Stimulated activated CD4-positive, alpha-beta T cell treated with anti-CD3 and anti-CD28 coated beads, Interleukin-2, amount 100 ng/mL, for 24 hours (primary cell): Measurements from ENCODE around the gene TCERG1.
"Not testable (repeated sequence)": the region's sequence is repeated elsewhere in the genome, so short reads cannot be mapped to it uniquely, and the experiment has no call there.

Source experiments
- DNase-seq, 2 donors: peaks; one replicate each; pipeline ENCODE4 v3.0.0-alpha.2; 2020

The TCERG1 gene

GRCh38 chr5:146523698-146524097 lies 76.6 kb downstream of the TCERG1 start:
- no peak for DNase-seq

DNA sequence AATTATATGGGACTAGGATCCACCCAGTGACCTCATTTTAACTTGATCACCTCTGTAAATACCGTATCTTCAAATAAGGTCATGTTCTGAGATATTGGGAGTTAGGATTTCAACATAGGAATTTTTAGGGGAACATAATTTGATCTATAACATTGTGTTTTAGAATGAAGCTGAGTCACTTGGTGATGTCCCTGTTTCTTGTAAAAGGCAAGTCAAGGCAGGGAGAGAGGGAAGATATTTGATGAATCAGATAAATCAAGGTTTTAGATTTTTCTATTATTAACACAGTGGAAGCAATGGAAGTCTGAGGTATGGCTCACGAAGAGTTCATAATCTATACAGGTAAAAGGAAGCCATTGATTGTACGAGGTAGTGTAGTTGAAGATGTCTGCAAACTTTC lies 80.7 kb downstream of the TCERG1 start:
- DNase-seq: no peak

DNA sequence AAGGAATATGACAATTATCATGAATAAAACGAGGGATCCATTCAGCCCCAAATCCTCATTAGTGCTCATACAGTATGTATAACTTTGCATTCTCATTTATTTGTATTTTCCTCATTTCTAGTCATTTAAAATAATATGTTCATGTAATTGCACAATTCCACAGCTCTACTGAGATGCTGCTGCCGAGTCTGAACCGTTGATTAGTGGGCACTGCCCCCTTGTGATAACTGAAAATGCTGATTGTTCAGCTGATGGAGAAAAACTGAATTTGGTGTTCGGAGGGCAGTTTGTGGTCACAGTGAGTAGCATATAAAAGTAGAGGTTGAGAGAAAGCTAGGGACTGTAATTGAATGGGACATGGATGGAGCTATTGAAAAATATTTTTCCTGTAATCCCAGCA lies 81.1 kb downstream of the TCERG1 start:
- DNase-seq: no peak

GRCh38 chr5:146529984-146530383 lies 82.9 kb downstream of the TCERG1 start:
- DNase-seq: no peak

DNA sequence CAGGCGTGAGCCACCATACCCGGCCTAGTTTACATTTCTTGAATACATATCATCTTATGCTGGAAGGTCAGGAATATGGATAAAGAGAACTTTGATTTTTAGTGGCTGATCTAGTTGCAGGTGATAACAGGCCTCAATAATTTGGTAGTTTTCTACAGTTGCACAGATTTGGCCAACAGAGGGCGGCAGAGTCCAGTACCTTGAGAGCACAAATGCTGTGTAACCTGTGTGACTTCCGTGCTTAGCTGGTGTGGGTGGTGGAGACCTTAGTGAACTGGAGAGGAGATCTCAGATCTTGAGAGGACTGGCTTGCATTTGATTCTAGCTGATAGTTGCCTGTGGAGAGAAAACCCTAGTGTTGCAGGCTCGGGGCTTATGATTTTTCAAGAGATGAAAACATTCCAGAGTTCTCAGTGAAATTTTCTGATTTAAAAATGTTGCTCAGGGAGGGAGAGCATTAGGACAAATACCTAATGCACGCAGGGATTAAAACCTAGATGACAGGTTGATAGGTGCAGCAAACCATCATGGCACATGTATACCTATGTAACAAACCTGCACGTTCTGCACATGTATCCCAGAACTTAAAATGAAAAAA lies 86.2 kb downstream of the TCERG1 start:
- peak; percentile 77 to 83 for DNase-seq

GRCh38 chr5:146533882-146534281 lies 86.7 kb downstream of the TCERG1 start:
- DNase-seq: no peak

DNA sequence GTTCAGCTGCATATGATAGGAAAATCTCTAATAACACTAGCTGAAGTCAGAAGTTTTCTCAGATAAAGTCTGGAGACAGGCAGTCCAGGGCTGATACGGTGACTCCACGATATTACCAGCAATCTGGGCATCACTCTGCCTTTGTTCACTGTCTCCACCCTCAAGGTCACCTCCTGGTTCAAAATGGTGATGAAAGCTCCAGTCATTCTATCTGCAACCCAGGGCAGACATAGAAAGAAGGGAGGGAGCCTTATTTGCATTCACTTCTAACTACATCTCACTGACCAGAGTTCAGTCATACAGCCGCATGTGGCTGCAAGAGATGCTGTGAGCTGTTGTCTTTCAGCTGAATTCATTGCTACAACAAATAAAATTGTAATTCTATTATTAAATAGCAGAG lies 91.3 kb downstream of the TCERG1 start:
- no peak for DNase-seq

DNA sequence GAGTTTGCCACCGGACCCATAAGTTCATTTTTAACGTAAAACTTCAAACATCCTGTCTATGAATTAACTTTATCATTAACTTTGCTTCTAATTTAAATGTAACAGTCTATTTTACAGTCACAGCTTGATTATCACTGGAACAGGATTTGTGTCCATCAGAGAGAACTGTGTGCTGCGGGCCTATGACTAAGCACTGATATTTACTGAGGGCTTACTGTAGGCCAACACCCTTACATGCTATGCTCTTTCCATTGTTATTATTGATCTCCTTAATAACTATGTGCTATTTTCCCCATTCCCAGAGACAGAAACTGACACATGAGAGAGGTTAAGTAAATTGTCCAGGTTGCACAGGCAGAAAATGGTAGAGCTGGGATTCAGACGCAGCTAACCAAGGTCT lies 92.8 kb downstream of the TCERG1 start:
- no peak for DNase-seq

- no peak for DNase-seq
These were observed 93.3 kb downstream of the TCERG1 start for GRCh38 chr5:146540414-146540813.

DNA sequence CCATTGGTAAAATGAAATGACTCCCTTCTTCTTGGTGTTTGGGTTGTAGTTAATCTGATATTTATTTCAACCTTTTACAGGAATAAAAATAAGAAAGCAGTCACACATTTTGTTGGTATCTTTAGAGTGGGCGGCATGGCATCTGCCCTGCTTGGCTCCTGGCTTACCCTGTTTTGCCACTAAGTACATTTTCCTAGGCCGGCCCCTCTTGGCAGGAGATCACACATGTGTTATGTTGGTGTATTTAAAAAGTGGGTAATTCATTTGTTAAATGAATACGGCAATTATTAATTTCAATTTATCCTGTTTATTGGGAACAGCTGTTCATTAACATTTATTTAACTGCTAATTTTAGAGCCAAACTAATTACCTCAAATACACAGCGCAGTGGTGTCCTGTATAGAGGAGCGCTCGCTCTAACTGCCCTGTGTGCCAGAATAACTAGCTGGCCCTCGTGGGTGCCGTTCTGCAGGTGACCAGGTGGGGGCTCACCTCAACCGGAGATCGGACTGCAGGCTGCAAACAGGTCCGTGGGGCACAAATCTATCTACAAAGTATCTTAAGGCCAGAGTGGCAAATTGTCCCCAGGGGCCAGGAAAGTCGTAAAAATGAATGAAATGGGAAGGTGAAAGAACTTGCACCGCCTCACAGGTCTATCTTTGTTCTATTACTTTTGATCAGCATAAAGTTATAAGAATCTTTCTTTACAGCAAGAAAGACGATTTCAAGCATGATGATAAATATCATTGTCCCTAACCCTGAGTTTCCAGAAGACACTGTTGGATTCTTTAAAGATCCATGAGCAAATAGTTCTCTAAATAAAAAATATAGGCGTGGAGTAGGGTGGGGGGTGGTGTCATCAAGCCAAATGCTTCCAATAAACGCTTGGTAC lies 95.1 kb downstream of the TCERG1 start:
- peak; percentile 76 to 77 for DNase-seq

DNA sequence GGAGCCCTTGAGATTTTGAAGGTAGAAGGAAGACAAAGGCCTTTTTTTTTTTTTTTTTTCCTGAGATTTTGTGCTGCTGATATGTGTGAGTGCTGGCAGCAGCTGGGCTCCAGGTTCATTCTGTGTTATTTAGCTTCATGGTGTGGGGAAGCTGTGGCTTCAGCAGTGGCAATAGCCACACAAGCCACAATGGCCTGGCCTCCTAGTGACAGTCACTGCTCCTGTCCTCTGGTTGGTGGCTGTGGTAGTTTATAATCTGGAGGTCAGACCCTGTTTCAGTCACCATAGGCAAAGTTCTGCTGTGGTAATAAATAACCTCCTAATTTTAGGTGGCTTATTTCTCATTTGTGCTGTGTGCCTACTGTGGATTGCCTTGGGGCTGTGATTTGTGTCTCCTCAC lies 97.1 kb downstream of the TCERG1 start:
- DNase-seq: no peak

DNA sequence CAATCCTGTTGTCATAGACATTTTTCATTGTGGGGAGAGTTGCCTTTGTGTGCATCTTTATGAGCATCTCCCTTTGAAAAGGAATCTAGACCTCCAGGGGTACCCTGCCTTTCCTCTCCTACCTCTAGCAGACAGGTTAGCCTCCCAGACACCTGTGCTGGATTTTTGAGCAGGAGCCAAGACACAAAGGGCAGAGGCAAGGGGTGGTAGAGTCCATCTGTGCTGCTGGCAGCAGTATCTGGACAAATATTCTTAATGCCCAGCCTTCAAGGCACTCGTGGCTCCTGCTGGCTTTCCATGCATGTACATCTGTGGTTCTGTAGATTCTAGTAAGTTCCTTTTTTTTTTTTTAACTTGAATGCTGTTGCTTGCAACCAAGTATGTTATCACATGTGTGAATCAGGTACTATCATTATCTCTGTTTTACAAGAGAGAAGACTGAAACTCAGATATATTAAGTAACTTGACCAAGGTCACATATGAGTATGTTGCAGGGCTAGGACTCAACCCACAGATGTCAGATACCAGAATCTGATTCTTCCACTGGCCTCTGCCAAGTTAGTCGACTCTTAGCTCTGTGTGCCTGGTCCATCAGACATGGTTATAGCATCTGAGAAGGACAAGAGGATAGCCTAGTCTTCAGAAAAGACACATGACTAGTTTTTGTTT lies 101.8 kb downstream of the TCERG1 start:
- no peak for DNase-seq

DNA sequence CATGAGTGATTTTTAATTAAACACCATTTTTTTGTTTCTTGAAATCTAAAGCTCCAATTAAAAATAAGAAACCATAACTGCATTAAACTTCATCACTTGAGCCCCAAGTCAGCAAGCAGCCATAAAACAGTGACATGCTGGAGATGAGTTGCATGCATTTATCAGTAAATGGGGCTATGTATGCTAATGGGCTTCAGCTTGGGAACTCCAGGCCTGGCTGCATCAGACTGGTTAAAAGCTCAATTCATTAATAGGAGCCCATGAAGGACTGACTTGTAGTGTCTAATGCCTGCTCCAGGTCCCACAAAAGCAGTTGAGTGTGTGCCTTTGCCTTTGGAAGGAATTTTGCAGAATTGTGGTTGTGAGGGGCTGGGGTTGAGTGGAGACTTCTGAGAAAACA lies 102.5 kb downstream of the TCERG1 start:
- no peak for DNase-seq

GRCh38 chr5:146553446-146553845 lies 106.3 kb downstream of the TCERG1 start:
- no peak for DNase-seq

GRCh38 chr5:146556884-146557283 lies 109.8 kb downstream of the TCERG1 start:
- DNase-seq: not testable (repeated sequence)

DNA sequence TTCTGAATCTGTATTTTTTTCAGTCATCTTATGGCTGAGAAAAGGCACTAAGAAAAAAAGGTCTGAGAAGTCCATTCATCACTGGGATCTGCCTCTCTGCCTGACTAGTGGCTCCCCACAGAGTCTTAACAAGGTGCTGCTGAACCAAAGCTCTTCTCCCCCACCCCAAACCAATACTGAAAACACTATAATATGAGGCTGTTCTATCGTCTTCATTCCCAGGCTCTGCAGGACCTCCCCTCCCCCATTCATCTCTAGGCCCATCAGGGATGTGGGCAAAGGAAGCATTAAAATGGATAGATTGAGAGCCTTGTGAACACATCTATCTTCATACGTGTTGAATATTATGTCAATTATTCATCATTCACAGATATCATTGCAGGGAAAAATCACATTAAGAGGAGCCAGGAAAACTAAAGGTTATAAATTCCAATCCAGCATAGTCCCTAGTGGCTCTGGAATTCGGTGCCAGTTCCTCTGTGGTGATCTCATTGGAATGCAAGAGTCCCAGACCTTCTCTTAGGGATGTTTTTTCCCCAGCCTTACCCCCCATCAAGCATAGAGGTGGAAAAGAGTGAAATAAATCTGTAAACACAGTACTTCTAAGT lies 113.2 kb downstream of the TCERG1 start:
- DNase-seq: no peak
